Cardiac fibroblast (primary cell): ENCODE measurements around the gene ZNF410.
"Not testable (repeated sequence)": the region's sequence is repeated elsewhere in the genome, so short reads cannot be mapped to it uniquely, and the experiment has no call there.

Experiments
- DNase-seq, 2 donors: peaks; one replicate each; pipeline versions ENCODE4 v3.0.0 to v3.0.0-alpha.2; 2010; ENCODE audit warnings: low read depth in 2 of 2
- H3K4me3 ChIP-seq, 2 donors: replicated peaks in 1 of 2; 1 replicate in 1 of 2; 2 replicates in 1 of 2; pipeline ENCODE4 v1.5.1; 2011; ENCODE audit warnings: low read depth in 2 of 2, low read length in 2 of 2, mild to moderate bottlenecking in 2 of 2, moderate library complexity in 1 of 2
- TF ChIP-seq, protein P1 (sequence below): IDR thresholded peaks from one replicate; pipeline ENCODE4 v1.5.1; 2011; ENCODE audit warnings: low read depth, mild to moderate bottlenecking, low read length, inconsistent platforms

ZNF410 gene

DNA sequence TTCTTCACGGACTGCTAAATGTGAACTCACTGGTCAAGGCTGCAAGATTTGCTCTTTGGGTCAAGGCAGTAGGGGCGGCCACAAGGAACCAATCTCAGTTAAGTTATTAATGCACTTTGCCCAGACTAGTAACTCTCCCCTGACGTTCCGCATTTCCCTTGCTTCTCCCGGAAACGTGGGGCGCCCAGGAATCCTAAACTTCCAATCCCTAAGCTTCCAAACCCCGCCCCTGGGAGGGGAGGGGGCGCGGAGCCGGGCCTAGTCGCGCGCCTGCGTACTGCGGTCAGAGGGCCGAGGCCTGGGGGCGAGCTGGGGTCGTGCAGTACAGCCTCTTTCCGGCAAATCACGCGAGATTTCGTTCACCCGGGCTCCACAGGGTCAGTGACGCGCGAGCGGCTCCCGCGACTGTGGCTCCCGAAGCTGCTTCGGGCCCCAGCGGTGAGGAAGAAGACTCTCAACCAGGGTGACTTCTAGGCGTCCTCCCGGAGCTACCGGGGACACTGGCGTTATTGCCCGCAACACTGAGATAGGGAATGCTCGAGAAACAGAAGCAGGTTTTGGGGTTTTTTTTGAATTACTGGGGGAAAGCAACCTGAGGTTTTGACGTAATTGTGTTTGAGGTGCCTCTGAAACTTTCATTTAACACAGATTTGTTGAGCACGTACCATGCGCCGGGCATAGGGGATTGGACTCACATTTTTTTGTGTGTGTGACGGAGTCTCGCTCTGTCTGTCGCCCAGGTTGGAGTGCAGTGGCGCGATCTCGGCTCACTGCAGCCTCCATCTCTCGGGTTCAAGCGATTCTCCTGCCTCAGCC lies 34.9 kb upstream of the ZNF410 start, which contains the start of gene PTGR2:
PTGR2 (plus strand) TSS at position 265 of the 816 bp plus-strand sequence. CDS start 7,032 bp downstream, outside the sequence.
- TF ChIP-seq, protein P1, sequence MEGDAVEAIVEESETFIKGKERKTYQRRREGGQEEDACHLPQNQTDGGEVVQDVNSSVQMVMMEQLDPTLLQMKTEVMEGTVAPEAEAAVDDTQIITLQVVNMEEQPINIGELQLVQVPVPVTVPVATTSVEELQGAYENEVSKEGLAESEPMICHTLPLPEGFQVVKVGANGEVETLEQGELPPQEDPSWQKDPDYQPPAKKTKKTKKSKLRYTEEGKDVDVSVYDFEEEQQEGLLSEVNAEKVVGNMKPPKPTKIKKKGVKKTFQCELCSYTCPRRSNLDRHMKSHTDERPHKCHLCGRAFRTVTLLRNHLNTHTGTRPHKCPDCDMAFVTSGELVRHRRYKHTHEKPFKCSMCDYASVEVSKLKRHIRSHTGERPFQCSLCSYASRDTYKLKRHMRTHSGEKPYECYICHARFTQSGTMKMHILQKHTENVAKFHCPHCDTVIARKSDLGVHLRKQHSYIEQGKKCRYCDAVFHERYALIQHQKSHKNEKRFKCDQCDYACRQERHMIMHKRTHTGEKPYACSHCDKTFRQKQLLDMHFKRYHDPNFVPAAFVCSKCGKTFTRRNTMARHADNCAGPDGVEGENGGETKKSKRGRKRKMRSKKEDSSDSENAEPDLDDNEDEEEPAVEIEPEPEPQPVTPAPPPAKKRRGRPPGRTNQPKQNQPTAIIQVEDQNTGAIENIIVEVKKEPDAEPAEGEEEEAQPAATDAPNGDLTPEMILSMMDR, result no peak
- H3K4me3 ChIP-seq, result peak within 1 kb of the TSS; percentile 52 to 59
- peak; percentile 95 to 99 for DNase-seq

DNA sequence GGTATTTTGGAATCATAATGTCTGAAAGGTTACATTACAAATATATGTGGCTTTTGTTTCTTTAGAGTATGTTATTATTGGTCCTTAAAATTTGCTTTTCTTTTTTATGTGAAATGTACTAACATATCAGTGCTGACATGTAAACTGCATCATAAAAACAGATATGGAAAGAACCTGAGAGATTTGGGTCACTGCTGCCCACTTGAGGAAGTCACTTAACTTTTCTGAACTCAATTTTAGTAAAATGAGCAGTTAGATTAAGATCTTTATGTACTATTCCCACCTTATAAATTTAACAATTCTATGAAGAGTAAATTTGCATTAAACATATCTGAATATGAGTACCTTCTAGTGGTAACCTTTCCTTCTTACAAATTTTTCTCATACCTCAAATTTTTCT lies 27.5 kb upstream of the ZNF410 start:
- TF ChIP-seq, protein P1, result no peak
- no peak overlapping the region for H3K4me3 ChIP-seq
- peak in 1 of 2 donors; percentile 29 for DNase-seq

DNA sequence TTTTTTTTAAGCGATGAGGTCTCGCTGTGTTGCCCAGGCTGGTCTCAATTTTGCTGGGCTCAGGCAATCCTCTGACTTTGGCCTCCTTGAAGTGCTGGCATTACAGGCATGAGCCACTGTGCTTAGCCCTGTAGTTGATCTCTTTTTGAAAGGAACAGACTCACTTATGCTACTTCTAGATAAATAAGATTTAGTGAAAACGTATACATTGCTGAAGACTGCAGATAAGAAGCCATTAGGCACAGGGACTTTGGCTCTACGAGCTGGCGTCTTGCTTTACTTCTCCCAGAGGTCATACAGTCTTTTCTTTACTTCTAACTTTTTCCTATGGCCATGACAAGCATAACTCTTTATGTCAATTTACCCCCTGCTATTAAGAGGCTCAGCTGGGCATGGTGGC lies 25.6 kb upstream of the ZNF410 start:
- TF ChIP-seq, protein P1, result no peak
- no peak for DNase-seq
- no peak overlapping the region for H3K4me3 ChIP-seq

DNA sequence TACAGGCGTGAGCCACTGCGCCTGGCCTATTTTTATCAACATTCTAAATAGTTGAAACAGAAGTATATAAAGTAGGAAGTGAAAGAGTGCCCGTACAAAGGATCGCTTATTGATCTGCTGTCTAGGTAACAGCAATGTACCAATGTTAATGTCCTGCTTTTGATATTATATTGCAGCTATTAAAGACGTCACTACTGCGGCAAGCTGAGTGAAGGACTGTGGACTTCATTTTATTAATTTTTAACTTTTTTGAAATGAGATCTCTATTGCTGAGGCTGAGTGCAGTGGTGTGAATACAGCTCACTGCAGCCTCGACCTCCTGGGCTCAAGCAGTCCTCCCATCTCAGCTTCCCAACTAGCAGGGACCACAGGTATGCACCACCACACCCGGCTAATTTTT lies 24.2 kb upstream of the ZNF410 start:
- no peak for DNase-seq
- H3K4me3 ChIP-seq, result no peak overlapping the region
- TF ChIP-seq, protein P1, result no peak

DNA sequence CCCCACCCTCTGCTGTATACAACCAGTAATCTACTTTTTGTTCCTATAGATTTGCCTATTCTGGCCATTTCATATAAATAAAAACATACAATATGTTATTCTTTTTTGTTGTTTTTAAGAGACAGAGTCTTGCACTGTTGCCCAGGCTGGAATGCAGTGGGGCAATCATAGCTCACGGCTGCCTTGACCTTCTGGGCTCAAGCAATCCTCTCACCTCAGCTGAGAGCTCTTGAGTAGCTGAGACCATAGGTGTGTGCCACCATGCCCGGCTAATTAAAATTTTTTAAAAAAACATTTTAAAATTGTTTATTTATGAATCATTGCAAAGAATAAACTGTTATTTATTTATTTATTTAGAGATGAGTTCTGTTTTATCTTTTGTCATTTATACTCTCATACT lies 23.4 kb upstream of the ZNF410 start:
- H3K4me3 ChIP-seq, result no peak overlapping the region
- TF ChIP-seq, protein P1, result no peak
- DNase-seq, result no peak

DNA sequence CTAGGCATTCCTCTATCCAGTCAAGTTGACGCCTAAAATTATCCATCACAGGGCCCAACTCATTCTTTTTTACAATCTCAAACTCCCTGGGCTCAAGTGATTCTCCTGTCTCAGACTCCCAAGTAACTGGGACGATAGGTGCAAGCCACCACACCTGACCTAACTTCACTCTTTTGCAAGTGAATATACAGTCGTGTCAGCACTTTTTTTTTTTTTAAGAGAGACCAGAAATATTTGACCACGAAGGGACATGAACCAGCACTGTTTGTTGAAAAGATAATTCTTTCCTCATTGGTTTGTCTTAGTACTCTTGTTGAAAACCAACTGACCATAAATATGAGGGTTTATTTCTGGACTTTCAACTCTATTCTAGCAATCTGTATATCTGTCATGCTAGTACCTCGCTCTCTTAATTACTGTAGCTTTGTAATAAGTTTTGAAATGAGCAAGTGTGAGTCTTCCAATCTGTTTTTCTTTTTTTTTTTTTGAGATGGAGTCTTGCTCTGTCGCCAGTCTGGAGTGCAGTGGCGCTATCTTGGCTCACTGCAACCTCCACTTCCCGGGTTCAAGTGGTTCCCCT lies 21.0 kb upstream of the ZNF410 start:
- DNase-seq, result no peak
- TF ChIP-seq, protein P1, result no peak
- no peak overlapping the region for H3K4me3 ChIP-seq

DNA sequence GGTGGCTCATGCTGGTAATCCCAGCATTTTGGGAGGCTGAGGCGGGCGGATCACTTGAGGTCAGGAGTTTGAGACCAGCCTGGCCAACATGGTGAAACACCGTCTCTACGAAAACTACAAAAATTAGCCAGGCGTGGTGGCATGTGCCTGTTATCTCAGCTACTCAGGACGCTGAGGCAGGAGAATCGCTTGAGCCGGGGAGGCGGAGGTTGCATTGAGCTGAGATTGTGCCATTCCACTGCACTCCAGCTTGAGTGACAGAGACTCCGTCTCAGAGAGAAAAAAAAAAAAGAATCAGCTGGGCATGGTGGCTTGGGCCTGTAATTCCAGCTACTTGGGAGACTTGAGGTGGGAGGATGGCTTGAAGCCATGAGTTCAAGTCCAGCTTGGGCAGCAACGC lies 16.9 kb upstream of the ZNF410 start:
- not testable (repeated sequence) for DNase-seq

More for the DNA sequence above, 16.9 kb upstream of the ZNF410 start:
- H3K4me3 ChIP-seq, result not testable (repeated sequence)
